Thyroid gland (tissue), 4 donors: ENCODE results near the gene SP140. TPM values are rescaled to one million over a fixed set of nuclear protein-coding genes. Genes with fewer than 3 reads are reported as not detected.
A peak's percentile ranks its signal among the peaks of the same experiment; 100 is the strongest.

Experiments used
- DNase-seq, 2 donors: peaks; one replicate each; pipeline ENCODE4 v3.0.0-alpha.2; 2019
- H3K27ac ChIP-seq, 3 donors: fragments of 200-600 bp; sonication (generic); 1 replicate in 2 of 3; 2 replicates in 1 of 3; pipeline ENCODE4 v1.5.1; 2016 to 2019; ENCODE audit warnings: mild to moderate bottlenecking in 1 of 3, moderate library complexity in 1 of 3
- H3K27me3 ChIP-seq: fragments of 200-600 bp; sonication (generic); one replicate; pipeline ENCODE4 v1.5.1; 2019
- H3K36me3 ChIP-seq, 2 donors: fragments of 200-600 bp; sonication (generic); one replicate each; pipeline ENCODE4 v1.5.1; 2016 to 2019
- H3K4me1 ChIP-seq, 2 donors: fragments of 200-600 bp; sonication (generic); one replicate each; pipeline ENCODE4 v1.5.1; 2017 to 2019
- H3K4me3 ChIP-seq, 3 donors: fragments of 200-600 bp; sonication (generic); replicated peaks in 1 of 3; 1 replicate in 2 of 3; 2 replicates in 1 of 3; pipeline ENCODE4 v1.5.1; 2016; ENCODE audit warnings: mild to moderate bottlenecking in 1 of 3
- H3K9me3 ChIP-seq: fragments of 200-600 bp; sonication (generic); one replicate; pipeline ENCODE4 v1.5.1; 2017
- CTCF ChIP-seq, 6 experiments: fragments of 200-600 bp in 3 of 6; fragments of 450-650 bp in 3 of 6; sonication (generic) in 3 of 6; IDR thresholded peaks; one replicate each; pipeline ENCODE4 v1.5.1; 2016 to 2019; ENCODE audit warnings: antibody characterized with exemption in 6 of 6, mild to moderate bottlenecking in 2 of 6, inconsistent platforms in 1 of 6, moderate library complexity in 1 of 6
- POLR2A ChIP-seq, 2 donors: fragments of 450-650 bp; IDR thresholded peaks; one replicate each; pipeline ENCODE4 v1.6.1; 2017; ENCODE audit warnings: antibody characterized with exemption in 2 of 2, mild to moderate bottlenecking in 2 of 2, moderate library complexity in 1 of 2
- WGBS, 2 donors: methylation state at CpG; one replicate each; pipeline ENCODE4 v1.1.5; 2017; 5-methylcytosine and 5-hydroxymethylcytosine counted together
- intact Hi-C: fragments of 100-400 bp; cut with DNase I; formaldehyde crosslinking; loops from one replicate; pipeline ENCODE4 v1.15.1; 2023
- total RNA-seq, 4 donors: library from RNA; depleted of rRNA; stranded (reverse); fragments of >200 nt; gene quantifications; one replicate each; pipeline ENCODE4 v1.2.3, GENCODE V29; 2016

Gene SP140
- total RNA-seq, 4 donors from 2014 or later: 0.58 to 1.2 (median 0.95) TPM

GRCh38 chr2:230322561-230323384 lies 97.2 kb downstream of the SP140 start:
- Histone ChIP-seq H3K4me3 (no peak overlapping the region), H3K9me3 (no peaks in the 10 kb centered on the region), H3K27me3 (no peaks in the 10 kb centered on the region), H3K27ac (no peak overlapping the region), H3K36me3 (no peaks in the 10 kb centered on the region), H3K4me1 (peaks cover 6 to 7% of the 10 kb centered on the region in 2 donors)
- 91 to 97% methylated on average over 11 to 12 of the region's 12 CpGs for WGBS, 2 donors
- DNase-seq: no peak
- intact Hi-C loops: loop anchor here (10.0 kb wide), 1 partner anchor 102 kb away; no protein-coding TSS in a partner anchor
- no peak for TF ChIP-seq POLR2A (IDR thresholded peaks at IDR 0.05)
- TF ChIP-seq CTCF (IDR thresholded peaks at IDR 0.05): no peak

GRCh38 chr2:230323385-230324106 lies 98.0 kb downstream of the SP140 start:
- Histone ChIP-seq H3K27ac (no peak overlapping the region), H3K27me3 (no peaks in the 10 kb centered on the region), H3K9me3 (no peaks in the 10 kb centered on the region), H3K36me3 (no peaks in the 10 kb centered on the region), H3K4me1 (peaks cover 9% of the 10 kb centered on the region in 2 donors), H3K4me3 (no peak overlapping the region)
- WGBS, 2 donors: 91 to 94% methylated on average over 16 to 17 of the region's 18 CpGs
- no peak for DNase-seq
- no peak for TF ChIP-seq CTCF (IDR thresholded peaks at IDR 0.05)
- TF ChIP-seq POLR2A (IDR thresholded peaks at IDR 0.05): no peak
- intact Hi-C loops: loop anchor here (10.0 kb wide), 1 partner anchor 101 kb away; no protein-coding TSS in a partner anchor

- no peak for TF ChIP-seq CTCF (IDR thresholded peaks at IDR 0.05)
- no peak for TF ChIP-seq POLR2A (IDR thresholded peaks at IDR 0.05)
- Histone ChIP-seq H3K27ac (no peak overlapping the region), H3K9me3 (no peaks in the 10 kb centered on the region), H3K27me3 (no peaks in the 10 kb centered on the region), H3K36me3 (no peaks in the 10 kb centered on the region), H3K4me3 (no peak overlapping the region), H3K4me1 (peaks cover 9% of the 10 kb centered on the region in 2 donors)
- peak; percentile 13 to 30 for DNase-seq
- intact Hi-C loops: loop anchor here (10.0 kb wide), 1 partner anchor 100 kb away; no protein-coding TSS in a partner anchor
- WGBS, 2 donors: 62 to 67% methylated on average over 5 of the region's 5 CpGs
Observed at GRCh38 chr2:230324503-230324902, 99.0 kb downstream of the SP140 start.

GRCh38 chr2:230325316-230326243 lies 100.0 kb downstream of the SP140 start:
- DNase-seq: no peak
- no peaks in the 10 kb centered on the region for H3K36me3 ChIP-seq
- no peaks in the 10 kb centered on the region for H3K27me3 ChIP-seq
- H3K4me3 ChIP-seq: no peak overlapping the region
- intact Hi-C loops: loop anchor here (10.0 kb wide), 1 partner anchor 99 kb away; no protein-coding TSS in a partner anchor
- WGBS, 2 donors: 94% methylated on average over 7 to 9 of the region's 9 CpGs
- H3K9me3 ChIP-seq: no peaks in the 10 kb centered on the region
- TF ChIP-seq POLR2A (IDR thresholded peaks at IDR 0.05) (no peak), CTCF (IDR thresholded peaks at IDR 0.05) (no peak)
- peaks cover 9% of the 10 kb centered on the region in 2 donors for H3K4me1 ChIP-seq
- H3K27ac ChIP-seq: no peak overlapping the region
